HCT116 (cell line): ENCODE results near the gene ZNF524. TPM values are rescaled to one million over a fixed set of nuclear protein-coding genes. Genes with fewer than 3 reads are reported as not detected.

Experiments used
- ATAC-seq: fragments of 200-7000 bp; cut with Tn5 transposase; 2 replicates; pipeline ENCODE4 v1.9.1; 2020; ENCODE audit warnings: mild to moderate bottlenecking, moderate library complexity
- BruUV-seq: library from RNA; stranded (reverse); fragments of 400-500 nt; replicated peaks from 2 replicates; lab custom pipeline; 2021; lab: Mats Ljungman, UMichigan
- CTCF ChIA-PET: fragments of 300-600 bp; sonication (Branson Sonifier 250); formaldehyde crosslinking; loops from one replicate; lab custom pipeline; 2021; ENCODE audit warnings: antibody characterized with exemption; lab: Charles Lee
- POLR2A ChIA-PET: fragments of 300-600, 350-600 bp; sonication (Branson Sonifier 250); formaldehyde crosslinking; loops from one replicate; lab custom pipeline; 2021; ENCODE audit warnings: antibody characterized with exemption; lab: Charles Lee
- RAD21 ChIA-PET, 2 experiments: fragments of 300-600 bp; sonication (Branson Sonifier 250); formaldehyde crosslinking; loops; one replicate each; lab custom pipeline; 2023; ENCODE audit warnings: low total read pairs in 2 of 2; ENCODE audit not compliant: uncharacterized antibody in 2 of 2, unreplicated experiment in 2 of 2, low non-redundant PET in 1 of 2; lab: Charles Lee
- DNase-seq: peaks from one replicate; pipeline ENCODE4 v3.0.0-alpha.2; 2010; ENCODE audit warnings: low read depth, low spot score
- H2AFZ ChIP-seq: fragments of 200-600 bp; shearing (Covaris generic), sonication (generic); 2 replicates; pipeline ENCODE4 v1.6.1; 2017; ENCODE audit warnings: low read depth, mixed run types, mixed read lengths, antibody characterized with exemption, low read length; ENCODE audit not compliant: poor library complexity, severe bottlenecking
- H3K27ac ChIP-seq: 2 replicates; pipeline ENCODE4 v1.5.1; 2012; ENCODE audit warnings: low read depth, low read length
- H3K27me3 ChIP-seq: fragments of 200-600 bp; sonication (generic); 2 replicates; pipeline ENCODE4 v1.6.1; 2016; ENCODE audit warnings: mixed run types, low read length, mixed read lengths; ENCODE audit not compliant: insufficient read depth
- H3K36me3 ChIP-seq, 2 experiments: fragments of 200-500 bp in 1 of 2; fragments of 200-600 bp in 1 of 2; sonication (Bioruptor generic) in 1 of 2; sonication (generic) in 1 of 2; 2 replicates each; pipeline versions ENCODE4 v1.5.1 to v1.6.1; 2014 to 2016; ENCODE audit warnings: low read length in 2 of 2, inconsistent platforms in 1 of 2, mixed read lengths in 1 of 2, mixed run types in 1 of 2; ENCODE audit not compliant: insufficient read depth in 2 of 2, control insufficient read depth in 1 of 2
- H3K4me1 ChIP-seq, 2 experiments: fragments of 200-600 bp in 1 of 2; sonication (generic) in 1 of 2; 2 replicates each; pipeline versions ENCODE4 v1.5.1 to v1.6.1; 2012 to 2017; ENCODE audit warnings: low read length in 2 of 2, inconsistent platforms in 1 of 2, mild to moderate bottlenecking in 1 of 2, mixed read lengths in 1 of 2, mixed run types in 1 of 2, moderate library complexity in 1 of 2; ENCODE audit not compliant: insufficient read depth in 2 of 2, control insufficient read depth in 1 of 2
- H3K4me2 ChIP-seq: fragments of 200-600 bp; sonication (generic); 2 replicates; pipeline ENCODE4 v1.6.1; 2017; ENCODE audit warnings: mixed run types, low read length, mixed read lengths
- H3K4me3 ChIP-seq, 2 experiments: fragments of 200-600 bp in 1 of 2; sonication (generic) in 1 of 2; replicated peaks in 1 of 2; 2 replicates each; pipeline ENCODE4 v1.5.1; 2011 to 2016; ENCODE audit warnings: low read length in 2 of 2, control low read depth in 1 of 2, low read depth in 1 of 2, mild to moderate bottlenecking in 1 of 2, mixed read lengths in 1 of 2, mixed run types in 1 of 2
- H3K79me2 ChIP-seq: fragments of 200-600 bp; sonication (generic); 2 replicates; pipeline ENCODE4 v1.6.1; 2017; ENCODE audit warnings: mild to moderate bottlenecking, mixed run types, low read length, moderate library complexity, mixed read lengths; ENCODE audit not compliant: insufficient read depth
- H3K9ac ChIP-seq: fragments of 200-600 bp; sonication (generic); 2 replicates; pipeline ENCODE4 v1.6.1; 2016; ENCODE audit warnings: low read length, mixed read lengths
- H3K9me2 ChIP-seq: fragments of 200-600 bp; sonication (generic), shearing (Covaris generic); 2 replicates; pipeline ENCODE4 v1.6.1; 2017; ENCODE audit warnings: mixed run types, mild to moderate bottlenecking, moderate library complexity; ENCODE audit not compliant: insufficient read depth
- H3K9me3 ChIP-seq, 2 experiments: fragments of 200-500 bp in 1 of 2; fragments of 200-600 bp in 1 of 2; sonication (Bioruptor generic) in 1 of 2; sonication (generic) in 1 of 2; 2 replicates each; pipeline ENCODE4 v1.6.1; 2014 to 2017; ENCODE audit warnings: low read length in 2 of 2, mixed read lengths in 2 of 2, inconsistent platforms in 1 of 2, low read depth in 1 of 2, mild to moderate bottlenecking in 1 of 2, mixed run types in 1 of 2, moderate library complexity in 1 of 2; ENCODE audit not compliant: control insufficient read depth in 1 of 2, insufficient read depth in 1 of 2
- H4K20me1 ChIP-seq: fragments of 200-600 bp; sonication (generic), shearing (Covaris generic); 2 replicates; pipeline ENCODE4 v1.6.1; 2017; ENCODE audit warnings: mixed run types, mild to moderate bottlenecking, moderate library complexity; ENCODE audit not compliant: insufficient read depth
- CEBPB ChIP-seq: IDR thresholded peaks from 2 replicates; pipeline ENCODE4 v1.6.1; 2012; ENCODE audit warnings: low read depth
- ELF1 ChIP-seq: IDR thresholded peaks from 2 replicates; pipeline ENCODE4 v1.6.1; 2012; ENCODE audit warnings: low read depth, borderline replicate concordance
- POLR2AphosphoS5 ChIP-seq: IDR thresholded peaks from 2 replicates; pipeline ENCODE4 v1.6.1; 2011; ENCODE audit warnings: mild to moderate bottlenecking, low read depth, low read length, moderate library complexity
- SRF ChIP-seq: IDR thresholded peaks from 2 replicates; pipeline ENCODE4 v1.6.1; 2012; ENCODE audit warnings: low read depth
- YY1 ChIP-seq: IDR thresholded peaks from 2 replicates; pipeline ENCODE4 v1.6.1; 2011; ENCODE audit warnings: low read length, low read depth, moderate library complexity, mild to moderate bottlenecking; ENCODE audit not compliant: insufficient replicate concordance; ENCODE audit errors: extremely low read depth
- ZFX ChIP-seq: fragments of 450-650 bp; IDR thresholded peaks from 2 replicates; pipeline ENCODE4 v1.6.1; 2017
- ZNF274 ChIP-seq: fragments of 200-500 bp; sonication (Bioruptor generic); IDR thresholded peaks from 2 replicates; pipeline ENCODE4 v1.6.1; 2014; ENCODE audit warnings: mild to moderate bottlenecking, low read depth, low read length, inconsistent platforms
- intact Hi-C: fragments of 100-400 bp; cut with micrococcal nuclease; formaldehyde crosslinking; loops from 2 replicates; pipeline ENCODE4 v1.10.0; 2022
- total RNA-seq: library from RNA; stranded (reverse); gene quantifications from one replicate; pipeline ENCODE4 v1.2.1, GENCODE V29; 2021; ENCODE audit not compliant: unreplicated experiment
- TF ChIP-seq, protein P1 (sequence below): IDR thresholded peaks from 2 replicates; pipeline ENCODE4 v1.6.1; 2012; ENCODE audit warnings: low read depth
- TF ChIP-seq, protein P2 (sequence below): IDR thresholded peaks from 2 replicates; pipeline ENCODE4 v1.6.1; 2011; ENCODE audit warnings: mild to moderate bottlenecking, low read length, moderate library complexity; ENCODE audit not compliant: insufficient replicate concordance; ENCODE audit errors: extremely low read depth
- TF ChIP-seq, protein P3 (sequence below): IDR thresholded peaks from 2 replicates; pipeline ENCODE4 v1.6.1; 2012

ZNF524 gene
- total RNA-seq, 1 experiment from 2014 or later = 17.2 TPM

DNA sequence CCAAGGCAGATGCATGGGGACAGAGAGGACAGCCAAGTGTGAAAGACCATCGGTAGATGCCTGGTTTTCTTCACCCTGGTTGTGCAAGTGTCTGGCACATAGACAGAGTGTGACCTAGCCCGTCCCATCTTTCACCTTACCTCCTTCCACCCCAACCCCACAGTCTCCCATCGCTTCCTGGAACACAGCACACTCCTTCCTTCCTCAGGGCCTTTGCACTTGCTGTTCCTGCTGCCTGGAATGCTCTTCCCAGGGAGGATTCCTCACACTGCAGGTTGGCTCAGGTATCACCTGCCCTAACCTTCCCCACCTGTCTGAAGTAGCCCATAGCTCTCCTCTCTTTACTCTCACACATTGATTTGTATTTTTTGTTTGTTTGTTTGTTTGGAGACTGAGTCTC lies 3.8 kb upstream of the ZNF524 start:
- POLR2A ChIA-PET = no interaction called here
- no peaks in the 10 kb centered on the region for H3K9me3 ChIP-seq
- no peaks in the 10 kb centered on the region for H3K27me3 ChIP-seq
- ATAC-seq (no peak), DNase-seq (no peak)
- H3K9ac ChIP-seq = no peak overlapping the region
- peaks cover 4% of the 10 kb centered on the region; the same call in 1 of the 2 replicates for H3K79me2 ChIP-seq
- CTCF ChIA-PET = no interaction called here
- peaks cover 12 to 21% of the 10 kb centered on the region in 2 experiments; a peak in 3 of 4 replicates for H3K4me1 ChIP-seq
- H3K36me3 ChIP-seq = peaks cover 3 to 15% of the 10 kb centered on the region in 2 experiments
- H3K9me2 ChIP-seq = no peaks in the 10 kb centered on the region
- TF ChIP-seq, protein P1, sequence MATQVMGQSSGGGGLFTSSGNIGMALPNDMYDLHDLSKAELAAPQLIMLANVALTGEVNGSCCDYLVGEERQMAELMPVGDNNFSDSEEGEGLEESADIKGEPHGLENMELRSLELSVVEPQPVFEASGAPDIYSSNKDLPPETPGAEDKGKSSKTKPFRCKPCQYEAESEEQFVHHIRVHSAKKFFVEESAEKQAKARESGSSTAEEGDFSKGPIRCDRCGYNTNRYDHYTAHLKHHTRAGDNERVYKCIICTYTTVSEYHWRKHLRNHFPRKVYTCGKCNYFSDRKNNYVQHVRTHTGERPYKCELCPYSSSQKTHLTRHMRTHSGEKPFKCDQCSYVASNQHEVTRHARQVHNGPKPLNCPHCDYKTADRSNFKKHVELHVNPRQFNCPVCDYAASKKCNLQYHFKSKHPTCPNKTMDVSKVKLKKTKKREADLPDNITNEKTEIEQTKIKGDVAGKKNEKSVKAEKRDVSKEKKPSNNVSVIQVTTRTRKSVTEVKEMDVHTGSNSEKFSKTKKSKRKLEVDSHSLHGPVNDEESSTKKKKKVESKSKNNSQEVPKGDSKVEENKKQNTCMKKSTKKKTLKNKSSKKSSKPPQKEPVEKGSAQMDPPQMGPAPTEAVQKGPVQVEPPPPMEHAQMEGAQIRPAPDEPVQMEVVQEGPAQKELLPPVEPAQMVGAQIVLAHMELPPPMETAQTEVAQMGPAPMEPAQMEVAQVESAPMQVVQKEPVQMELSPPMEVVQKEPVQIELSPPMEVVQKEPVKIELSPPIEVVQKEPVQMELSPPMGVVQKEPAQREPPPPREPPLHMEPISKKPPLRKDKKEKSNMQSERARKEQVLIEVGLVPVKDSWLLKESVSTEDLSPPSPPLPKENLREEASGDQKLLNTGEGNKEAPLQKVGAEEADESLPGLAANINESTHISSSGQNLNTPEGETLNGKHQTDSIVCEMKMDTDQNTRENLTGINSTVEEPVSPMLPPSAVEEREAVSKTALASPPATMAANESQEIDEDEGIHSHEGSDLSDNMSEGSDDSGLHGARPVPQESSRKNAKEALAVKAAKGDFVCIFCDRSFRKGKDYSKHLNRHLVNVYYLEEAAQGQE = no peak
- TF ChIP-seq POLR2AphosphoS5 = no peak
- no peak for TF ChIP-seq ZFX
- no peak for TF ChIP-seq ZNF274
- no peak for TF ChIP-seq YY1
- TF ChIP-seq, protein P2, sequence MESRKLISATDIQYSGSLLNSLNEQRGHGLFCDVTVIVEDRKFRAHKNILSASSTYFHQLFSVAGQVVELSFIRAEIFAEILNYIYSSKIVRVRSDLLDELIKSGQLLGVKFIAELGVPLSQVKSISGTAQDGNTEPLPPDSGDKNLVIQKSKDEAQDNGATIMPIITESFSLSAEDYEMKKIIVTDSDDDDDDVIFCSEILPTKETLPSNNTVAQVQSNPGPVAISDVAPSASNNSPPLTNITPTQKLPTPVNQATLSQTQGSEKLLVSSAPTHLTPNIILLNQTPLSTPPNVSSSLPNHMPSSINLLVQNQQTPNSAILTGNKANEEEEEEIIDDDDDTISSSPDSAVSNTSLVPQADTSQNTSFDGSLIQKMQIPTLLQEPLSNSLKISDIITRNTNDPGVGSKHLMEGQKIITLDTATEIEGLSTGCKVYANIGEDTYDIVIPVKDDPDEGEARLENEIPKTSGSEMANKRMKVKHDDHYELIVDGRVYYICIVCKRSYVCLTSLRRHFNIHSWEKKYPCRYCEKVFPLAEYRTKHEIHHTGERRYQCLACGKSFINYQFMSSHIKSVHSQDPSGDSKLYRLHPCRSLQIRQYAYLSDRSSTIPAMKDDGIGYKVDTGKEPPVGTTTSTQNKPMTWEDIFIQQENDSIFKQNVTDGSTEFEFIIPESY = no peak
- TF ChIP-seq, protein P3, sequence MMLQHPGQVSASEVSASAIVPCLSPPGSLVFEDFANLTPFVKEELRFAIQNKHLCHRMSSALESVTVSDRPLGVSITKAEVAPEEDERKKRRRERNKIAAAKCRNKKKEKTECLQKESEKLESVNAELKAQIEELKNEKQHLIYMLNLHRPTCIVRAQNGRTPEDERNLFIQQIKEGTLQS = no peak
- TF ChIP-seq CEBPB = no peak
- TF ChIP-seq SRF = no peak
- TF ChIP-seq ELF1 = no peak
- no TSS peak for BruUV-seq
- RAD21 ChIA-PET = no interaction called here
- H4K20me1 ChIP-seq = no peaks in the 10 kb centered on the region
- H3K27ac ChIP-seq = no peak overlapping the region
- intact Hi-C loops = no loop called here
- no peak overlapping the region for H2AFZ ChIP-seq
- no peak overlapping the region for H3K4me2 ChIP-seq
- no peak overlapping the region for H3K4me3 ChIP-seq
